Central memory CD8-positive, alpha-beta T cell (primary cell): ENCODE measurements around the gene GOLGA2.

Experiments
- ATAC-seq: fragments of 150-1000 bp; cut with Tn5 transposase; replicated peaks from 2 replicates; pipeline ENCODE4 v1.10.0; 2022; ENCODE audit warnings: mild to moderate bottlenecking, moderate FRiP score, moderate number of reproducible peaks; ENCODE audit not compliant: poor library complexity, severe bottlenecking; ENCODE audit errors: extremely low read depth
- DNase-seq, 2 donors: peaks; one replicate each; pipeline ENCODE4 v3.0.0; 2021; ENCODE audit warnings: low spot score in 2 of 2
- H3K27ac Mint-ChIP-seq: one replicate; pipeline ENCODE4 v1.8.0; 2022; ENCODE audit warnings: low read depth, mild to moderate bottlenecking, moderate library complexity, mixed read lengths
- H3K27me3 Mint-ChIP-seq: one replicate; pipeline ENCODE4 v1.8.0; 2022; ENCODE audit warnings: mixed read lengths
- H3K36me3 Mint-ChIP-seq: one replicate; pipeline ENCODE4 v1.8.0; 2022; ENCODE audit warnings: mild to moderate bottlenecking, moderate library complexity, mixed read lengths; ENCODE audit not compliant: insufficient read depth
- H3K4me1 Mint-ChIP-seq: one replicate; pipeline ENCODE4 v1.8.0; 2022; ENCODE audit warnings: mixed read lengths
- H3K4me3 Mint-ChIP-seq: one replicate; pipeline ENCODE4 v1.8.0; 2022; ENCODE audit warnings: mild to moderate bottlenecking, moderate library complexity, mixed read lengths
- H3K9me3 Mint-ChIP-seq: one replicate; pipeline ENCODE4 v1.8.0; 2022; ENCODE audit warnings: mixed read lengths

The GOLGA2 gene

DNA sequence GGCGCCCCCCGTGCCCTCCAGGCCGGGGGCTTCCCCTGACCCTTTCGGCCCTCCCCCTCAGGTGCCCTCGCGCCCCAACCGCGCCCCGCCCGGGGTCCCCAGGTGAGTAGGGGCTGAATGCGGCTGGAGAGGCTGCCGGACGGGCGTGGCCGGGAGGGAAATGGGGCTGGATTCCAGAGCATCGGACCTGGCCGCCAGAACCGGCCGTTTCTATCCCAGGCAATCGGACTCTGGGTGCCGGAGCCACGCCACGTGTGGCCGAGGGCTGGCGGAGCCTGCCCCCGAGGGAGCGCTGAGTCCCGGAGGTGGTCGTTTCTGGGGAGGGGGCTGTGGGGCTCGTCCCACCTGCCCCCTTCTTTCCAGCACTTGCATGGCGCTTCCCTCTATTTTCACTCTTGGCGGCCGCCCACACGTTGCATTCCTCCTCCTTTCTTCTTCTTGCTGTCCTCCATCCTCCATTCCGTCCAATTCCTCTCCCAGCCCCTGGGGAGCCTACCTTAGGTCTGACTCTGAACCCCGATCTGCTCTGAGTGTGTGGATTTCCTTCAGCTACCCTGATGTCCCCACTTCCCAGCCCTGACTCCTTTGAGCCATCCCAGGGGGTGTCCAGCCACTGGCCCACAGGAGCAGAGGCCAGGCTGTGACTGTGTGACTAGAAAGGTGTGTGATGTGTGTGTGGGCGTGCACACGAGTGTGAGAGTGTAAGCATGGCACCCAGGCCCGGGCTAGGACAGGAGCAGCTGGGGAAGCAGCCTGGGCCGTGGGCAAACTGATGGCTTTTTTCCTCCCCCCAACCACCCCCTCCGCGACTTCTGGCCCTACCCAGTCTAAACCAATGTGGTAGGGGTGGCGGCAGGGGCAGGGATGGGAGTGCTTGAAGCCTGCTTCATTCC is 24.7 kb downstream of the GOLGA2 start:
- peaks cover 23% of the 10 kb centered on the region for H3K4me1 Mint-ChIP-seq
- peaks cover 3% of the 10 kb centered on the region for H3K36me3 Mint-ChIP-seq
- peak overlapping the region; percentile 26 for H3K27ac Mint-ChIP-seq
- no peaks in the 10 kb centered on the region for H3K9me3 Mint-ChIP-seq
- DNase-seq: peak in 1 of 2 donors; percentile 16
- ATAC-seq: no peak
- peak overlapping the region; percentile 71 for H3K4me3 Mint-ChIP-seq
- peaks cover 9% of the 10 kb centered on the region for H3K27me3 Mint-ChIP-seq

DNA sequence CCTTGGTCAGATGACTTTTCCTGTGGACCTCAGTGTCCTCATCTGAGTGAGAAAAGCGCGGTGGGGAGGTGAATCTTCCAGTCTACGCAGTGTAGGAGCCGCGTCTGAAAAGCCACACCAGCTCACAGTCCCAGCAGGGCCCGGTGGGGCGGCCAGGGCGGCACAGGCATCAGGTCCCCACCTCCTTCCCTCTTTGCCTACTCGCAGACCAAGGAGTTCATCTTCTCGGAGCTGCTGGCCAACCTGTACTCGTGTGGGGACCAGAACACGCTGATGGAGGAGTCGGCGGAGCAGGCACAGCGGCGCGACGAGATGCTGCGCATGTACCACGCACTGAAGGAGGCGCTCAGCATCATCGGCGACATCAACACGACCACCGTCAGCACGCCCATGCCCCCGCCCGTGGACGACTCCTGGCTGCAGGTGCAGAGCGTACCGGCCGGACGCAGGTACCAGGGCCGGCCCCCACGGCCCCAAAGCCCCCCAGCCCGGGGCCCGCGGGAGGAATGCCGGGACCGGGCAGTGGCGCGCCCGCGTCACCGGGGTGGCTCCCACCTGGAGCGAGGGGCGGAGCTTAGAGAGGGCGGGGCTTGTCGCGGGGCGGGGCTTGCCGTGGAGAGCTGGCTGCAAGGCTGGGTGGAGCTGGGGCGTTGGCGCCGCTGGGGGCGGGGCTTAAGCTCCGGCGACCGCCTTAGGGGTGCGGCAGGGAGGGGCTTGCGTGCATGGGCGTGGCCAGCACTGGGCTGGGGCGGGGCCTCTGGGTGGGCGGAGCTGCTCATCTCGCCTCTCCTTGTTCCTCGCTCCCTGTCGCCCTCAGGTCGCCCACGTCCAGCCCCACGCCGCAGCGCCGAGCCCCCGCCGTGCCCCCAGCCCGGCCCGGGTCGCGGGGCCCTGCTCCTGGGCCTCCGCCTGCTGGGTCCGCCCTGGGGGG is 25.6 kb downstream of the GOLGA2 start:
- ATAC-seq (peak; percentile 88), DNase-seq (peak; percentile 93 to 97)
- Mint-ChIP-seq H3K27me3 (peaks cover 16% of the 10 kb centered on the region), H3K9me3 (no peaks in the 10 kb centered on the region), H3K27ac (peak overlapping the region; percentile 51), H3K4me1 (peaks cover 23% of the 10 kb centered on the region), H3K4me3 (peak overlapping the region; percentile 71), H3K36me3 (no peaks in the 10 kb centered on the region)

DNA sequence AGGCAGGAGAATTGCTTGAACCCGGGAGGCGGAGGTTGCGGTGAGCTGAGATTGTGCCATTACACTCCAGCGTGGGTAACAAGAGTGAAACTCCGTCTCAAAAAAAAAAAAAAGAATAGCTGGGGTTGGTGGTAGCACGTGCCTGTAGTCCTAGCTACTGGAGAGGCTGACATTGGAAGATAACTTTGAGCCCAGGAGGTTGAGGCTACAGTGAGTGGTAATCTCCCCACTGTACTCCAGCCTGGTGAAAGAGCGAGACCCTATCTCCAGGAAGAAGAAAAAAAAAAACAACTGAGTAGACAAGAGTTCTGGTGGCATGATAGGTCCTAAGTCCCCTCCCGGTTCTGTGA is 26.3 kb downstream of the GOLGA2 start:
- H3K27ac Mint-ChIP-seq: peak overlapping the region; percentile 51
- no peaks in the 10 kb centered on the region for H3K36me3 Mint-ChIP-seq
- DNase-seq (no peak), ATAC-seq (no peak)
- H3K4me3 Mint-ChIP-seq: peak overlapping the region; percentile 71
- H3K4me1 Mint-ChIP-seq: peaks cover 23% of the 10 kb centered on the region
- H3K27me3 Mint-ChIP-seq: peaks cover 14% of the 10 kb centered on the region
- H3K9me3 Mint-ChIP-seq: no peaks in the 10 kb centered on the region

DNA sequence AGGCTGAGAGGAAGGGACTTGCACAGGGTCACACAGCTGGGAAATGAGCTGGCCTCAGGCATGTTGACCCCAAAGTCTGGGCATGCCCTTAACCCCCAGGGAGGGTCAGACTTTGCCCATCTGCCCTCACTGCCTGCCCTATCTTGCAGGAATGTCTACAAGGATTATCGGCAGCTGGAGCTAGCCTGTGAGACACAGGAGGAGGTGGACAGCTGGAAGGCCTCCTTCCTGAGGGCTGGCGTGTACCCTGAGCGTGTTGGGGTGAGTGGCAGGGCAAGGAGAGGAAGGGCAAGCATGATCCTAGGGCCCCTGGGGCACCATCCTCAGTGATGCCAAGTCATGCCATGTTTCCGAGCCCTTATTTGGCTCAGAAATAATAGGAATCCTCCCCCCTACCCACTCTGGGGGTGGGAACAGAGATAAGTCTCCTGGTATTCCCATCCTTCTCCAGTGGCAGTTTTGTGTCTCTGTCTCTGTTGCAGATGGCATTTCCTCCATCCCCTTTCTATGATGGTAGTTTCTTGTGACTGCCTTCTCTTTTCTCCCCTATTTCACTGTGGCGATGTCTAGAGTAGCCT is 28.5 kb downstream of the GOLGA2 start:
- no peaks in the 10 kb centered on the region for H3K36me3 Mint-ChIP-seq
- H3K9me3 Mint-ChIP-seq: no peaks in the 10 kb centered on the region
- no peak for ATAC-seq
- H3K27me3 Mint-ChIP-seq: peaks cover 26% of the 10 kb centered on the region
- H3K4me3 Mint-ChIP-seq: no peak overlapping the region
- no peak overlapping the region for H3K27ac Mint-ChIP-seq
- H3K4me1 Mint-ChIP-seq: peaks cover 22% of the 10 kb centered on the region
- DNase-seq: no peak

DNA sequence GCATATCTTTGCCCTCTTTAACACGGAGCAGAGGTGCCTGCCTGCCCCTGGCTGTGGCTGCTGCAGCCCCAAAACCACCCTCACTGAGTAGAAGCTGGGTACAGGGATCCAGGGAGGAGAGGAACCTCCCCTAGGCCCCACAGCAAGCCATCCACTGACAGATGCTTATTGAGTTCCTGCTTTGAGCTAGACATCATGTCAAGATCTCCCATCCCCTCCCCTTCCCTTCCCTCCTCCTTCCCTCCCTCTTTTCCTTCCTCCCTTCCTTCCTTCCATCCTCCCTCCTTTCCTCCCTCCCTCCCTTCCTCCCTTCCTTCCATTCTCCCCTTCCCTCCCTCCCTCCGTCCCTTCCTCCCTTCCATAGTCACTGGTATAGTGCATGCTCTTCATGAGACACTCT is 29.3 kb downstream of the GOLGA2 start:
- H3K36me3 Mint-ChIP-seq: no peaks in the 10 kb centered on the region
- peaks cover 14% of the 10 kb centered on the region for H3K4me1 Mint-ChIP-seq
- H3K4me3 Mint-ChIP-seq: no peak overlapping the region
- no peak overlapping the region for H3K27ac Mint-ChIP-seq
- H3K9me3 Mint-ChIP-seq: no peaks in the 10 kb centered on the region
- no peak for ATAC-seq
- H3K27me3 Mint-ChIP-seq: peaks cover 34% of the 10 kb centered on the region
- no peak for DNase-seq

DNA sequence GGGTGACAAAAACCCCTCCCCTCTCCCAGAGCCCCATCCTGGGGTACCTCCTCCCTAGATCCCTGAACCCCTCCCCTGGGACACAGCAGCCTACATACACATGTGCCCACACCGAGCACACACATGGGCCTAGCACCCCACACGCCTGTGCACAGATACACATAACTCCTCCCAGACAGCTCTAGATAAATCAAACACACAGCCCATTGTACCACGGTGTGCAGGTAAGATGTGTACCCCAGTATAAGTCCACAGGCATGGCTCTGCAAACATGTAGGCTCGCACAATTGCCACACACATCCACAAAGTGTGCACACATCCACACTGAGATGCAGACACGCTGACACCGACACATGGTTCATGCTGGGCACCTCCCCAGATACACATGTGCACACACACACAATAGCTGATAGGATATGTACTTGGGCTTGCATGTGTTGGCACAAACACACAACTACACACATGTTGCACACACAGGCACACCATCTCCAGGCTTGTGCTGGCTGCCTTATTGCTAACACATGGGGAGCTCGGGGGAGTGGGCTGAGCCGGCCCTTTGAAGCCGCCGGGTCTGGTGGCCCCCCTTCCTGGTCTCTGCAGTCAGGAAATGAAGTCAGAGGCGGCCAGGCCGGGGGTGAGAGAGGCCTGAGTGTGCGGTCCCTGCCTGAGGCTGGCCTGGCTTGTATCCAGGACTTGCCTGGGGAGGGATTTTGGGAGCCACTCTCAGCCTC is 30.2 kb downstream of the GOLGA2 start:
- ATAC-seq (no peak), DNase-seq (no peak)
- H3K4me1 Mint-ChIP-seq: peaks cover 7% of the 10 kb centered on the region
- no peak overlapping the region for H3K4me3 Mint-ChIP-seq
- H3K9me3 Mint-ChIP-seq: no peaks in the 10 kb centered on the region
- no peak overlapping the region for H3K27ac Mint-ChIP-seq
- H3K27me3 Mint-ChIP-seq: peaks cover 35% of the 10 kb centered on the region
- H3K36me3 Mint-ChIP-seq: no peaks in the 10 kb centered on the region

DNA sequence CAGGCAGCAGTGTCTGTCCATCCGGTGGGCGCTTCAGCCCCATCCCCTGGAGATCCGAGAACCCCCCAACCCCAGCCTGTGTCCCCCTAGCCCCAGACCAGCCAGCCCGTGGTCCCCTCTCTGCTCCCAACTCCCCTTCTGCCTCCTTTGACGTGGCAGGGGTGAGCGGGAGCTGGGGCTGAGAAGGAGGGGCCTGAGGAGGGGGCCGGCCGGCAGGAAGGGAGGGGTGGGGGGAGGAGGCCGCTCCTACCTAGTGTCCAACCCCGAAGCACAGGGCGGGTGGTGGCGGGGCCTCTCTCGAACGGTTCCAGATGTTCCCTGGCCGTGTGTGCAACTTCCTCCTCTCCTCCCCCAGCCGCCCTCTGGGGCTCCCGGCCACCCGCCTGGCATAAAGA is 31.0 kb downstream of the GOLGA2 start:
- no peak for ATAC-seq
- H3K9me3 Mint-ChIP-seq: no peaks in the 10 kb centered on the region
- H3K36me3 Mint-ChIP-seq: no peaks in the 10 kb centered on the region
- no peak for DNase-seq
- no peak overlapping the region for H3K27ac Mint-ChIP-seq
- H3K27me3 Mint-ChIP-seq: peaks cover 35% of the 10 kb centered on the region
- peaks cover 4% of the 10 kb centered on the region for H3K4me1 Mint-ChIP-seq
- H3K4me3 Mint-ChIP-seq: no peak overlapping the region

DNA sequence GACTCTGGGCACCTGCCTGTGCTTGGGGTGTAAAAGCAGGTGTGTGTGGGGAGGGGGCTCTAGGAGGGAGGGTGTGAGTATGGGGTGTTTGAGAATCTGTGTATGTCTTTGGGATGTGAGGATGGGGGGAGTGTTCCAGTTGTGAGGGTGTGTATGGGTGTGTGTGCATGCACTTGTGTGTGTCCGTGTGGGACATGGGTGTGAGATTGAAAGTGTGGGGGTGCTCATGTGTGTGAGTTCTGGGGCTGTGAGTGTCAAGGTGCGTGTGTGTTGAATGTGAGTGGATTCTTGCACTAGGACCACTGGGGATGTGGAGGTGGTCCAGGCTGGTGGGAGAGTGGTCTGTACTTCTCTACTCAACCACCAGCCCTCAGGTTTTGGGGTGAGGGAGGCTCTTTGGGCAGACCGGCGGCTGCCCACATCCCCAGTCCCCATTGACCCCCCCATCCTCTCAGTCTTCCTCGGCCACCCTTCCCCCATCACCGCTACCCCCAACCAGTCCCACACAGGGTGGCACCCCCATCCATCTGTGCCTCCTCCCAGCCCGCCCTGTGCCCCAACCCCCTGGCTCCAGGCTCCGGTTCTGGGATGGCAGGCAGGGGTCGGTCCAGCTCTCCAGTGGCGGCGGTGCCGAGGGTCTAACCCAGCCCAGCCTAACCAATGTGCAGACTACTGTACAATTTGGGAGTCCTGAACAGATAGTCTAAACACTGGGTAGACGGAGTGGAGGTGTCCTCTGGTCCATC is 31.5 kb downstream of the GOLGA2 start:
- Mint-ChIP-seq H3K27me3 (peaks cover 35% of the 10 kb centered on the region), H3K4me3 (no peak overlapping the region), H3K36me3 (no peaks in the 10 kb centered on the region), H3K4me1 (no peaks in the 10 kb centered on the region), H3K27ac (no peak overlapping the region), H3K9me3 (no peaks in the 10 kb centered on the region)
- DNase-seq: no peak
- ATAC-seq: no peak

DNA sequence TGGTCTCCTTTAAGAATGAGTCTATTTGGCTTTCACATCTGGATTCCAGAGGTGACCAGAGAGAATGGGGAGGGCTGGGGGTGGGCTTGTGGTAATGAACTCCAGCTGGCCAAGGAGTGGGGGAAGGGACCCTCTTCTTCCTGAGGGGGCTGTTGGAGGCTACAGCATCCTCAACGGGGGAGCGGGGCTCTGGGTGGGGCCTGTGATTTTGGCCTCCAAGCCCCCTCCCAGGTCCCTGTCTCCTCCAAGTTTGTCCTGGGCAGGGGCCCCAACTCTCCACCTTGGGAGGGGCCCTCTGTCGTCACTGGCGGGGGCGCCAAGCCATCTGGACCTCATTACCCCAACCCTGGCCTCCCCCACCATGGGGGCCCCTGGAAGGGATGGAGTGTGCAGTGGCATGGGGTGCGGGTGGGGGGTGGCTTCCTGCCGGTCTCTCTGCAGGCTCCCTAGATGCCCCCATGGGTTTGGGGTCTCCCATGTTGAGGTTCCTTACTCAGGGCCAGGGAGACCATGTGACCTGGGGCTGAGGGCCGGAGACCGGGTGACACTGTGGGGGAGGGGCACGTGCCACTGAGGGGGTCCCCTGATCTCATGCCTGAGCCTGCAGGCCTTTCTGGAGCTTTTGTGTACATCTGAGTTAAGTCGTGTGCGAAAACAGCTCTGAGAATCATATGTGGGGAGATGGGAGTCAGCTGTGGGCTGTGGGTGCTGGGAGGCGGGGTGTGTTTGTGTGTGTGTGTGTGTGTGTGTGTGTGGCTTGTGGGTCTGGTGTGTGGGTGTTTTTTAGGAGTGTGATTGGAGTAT is 32.4 kb downstream of the GOLGA2 start:
- no peak for DNase-seq
- H3K27ac Mint-ChIP-seq: no peak overlapping the region
- ATAC-seq: no peak
- peaks cover 35% of the 10 kb centered on the region for H3K27me3 Mint-ChIP-seq
- H3K4me1 Mint-ChIP-seq: no peaks in the 10 kb centered on the region
- no peak overlapping the region for H3K4me3 Mint-ChIP-seq
- no peaks in the 10 kb centered on the region for H3K9me3 Mint-ChIP-seq
- H3K36me3 Mint-ChIP-seq: no peaks in the 10 kb centered on the region

DNA sequence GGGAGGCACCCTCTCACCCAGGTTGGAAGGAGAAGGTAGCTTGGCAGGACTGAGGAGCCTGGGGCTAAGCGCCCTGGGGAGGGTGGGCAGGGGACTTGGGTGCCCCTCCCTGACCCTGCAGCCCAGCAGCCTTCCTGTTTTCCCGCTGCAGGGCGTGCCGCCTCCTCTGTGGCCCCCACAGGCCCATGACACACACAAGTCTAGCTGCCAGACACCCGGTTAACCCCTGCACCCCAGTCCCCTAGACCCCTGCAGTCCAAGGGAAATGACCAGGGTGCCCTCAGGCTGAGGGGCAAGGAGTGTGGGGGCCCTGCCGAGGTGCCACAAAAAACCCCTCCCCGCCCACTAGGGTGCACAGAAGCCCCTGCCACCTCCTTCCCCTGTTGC is 33.0 kb downstream of the GOLGA2 start:
- no peak overlapping the region for H3K27ac Mint-ChIP-seq
- peaks cover 35% of the 10 kb centered on the region for H3K27me3 Mint-ChIP-seq

DNA sequence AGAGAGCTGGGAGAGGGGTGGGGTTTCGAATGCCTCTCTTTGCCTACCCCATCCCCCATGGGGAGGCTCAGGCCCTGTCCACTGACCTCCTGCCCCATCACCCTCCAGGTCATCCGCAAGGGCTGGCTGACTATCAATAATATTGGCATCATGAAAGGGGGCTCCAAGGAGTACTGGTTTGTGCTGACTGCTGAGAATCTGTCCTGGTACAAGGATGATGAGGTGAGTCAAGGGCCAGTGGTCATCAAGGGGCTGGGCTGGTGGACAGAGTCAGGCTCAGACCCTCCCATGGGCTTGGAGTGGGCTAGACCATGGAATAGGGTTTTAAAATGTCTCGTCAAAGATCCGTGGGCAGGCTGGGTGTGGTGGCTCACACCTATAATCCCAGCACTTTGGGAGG is 33.7 kb downstream of the GOLGA2 start:
- H3K27me3 Mint-ChIP-seq: peaks cover 35% of the 10 kb centered on the region
- no peaks in the 10 kb centered on the region for H3K4me1 Mint-ChIP-seq
- DNase-seq: no peak
- H3K36me3 Mint-ChIP-seq: no peaks in the 10 kb centered on the region
- no peaks in the 10 kb centered on the region for H3K9me3 Mint-ChIP-seq
- ATAC-seq: no peak
- no peak overlapping the region for H3K27ac Mint-ChIP-seq
- no peak overlapping the region for H3K4me3 Mint-ChIP-seq

More for the DNA sequence above, 33.0 kb downstream of the GOLGA2 start:
- ATAC-seq (no peak), DNase-seq (no peak)
- H3K4me1 Mint-ChIP-seq: no peaks in the 10 kb centered on the region
- H3K9me3 Mint-ChIP-seq: no peaks in the 10 kb centered on the region
- no peaks in the 10 kb centered on the region for H3K36me3 Mint-ChIP-seq
- no peak overlapping the region for H3K4me3 Mint-ChIP-seq
